Measurements from ENCODE around the gene TPCN1. TPM values are rescaled to one million over a fixed set of nuclear protein-coding genes. Genes with fewer than 3 reads are reported as not detected.

Gene TPCN1
- total RNA-seq, 1 experiment from 2014 or later: 32.7 TPM

GRCh38 chr12:113221181-113221996, at the start of gene TPCN1 (continued):
- TF ChIP-seq TEAD4 (CRISPR knock-in tag; IDR thresholded peaks at IDR 0.05) (no peak), CTCF (IDR thresholded peaks at IDR 0.05) (no peak), ZBTB43 (CRISPR knock-in tag; IDR thresholded peaks at IDR 0.05) (no peak), ZBTB21 (CRISPR knock-in tag; IDR thresholded peaks at IDR 0.05; ENCODE audit: borderline replicate concordance) (no peak), SOX15 (CRISPR knock-in tag; IDR thresholded peaks at IDR 0.05) (no peak), TEAD1 (CRISPR knock-in tag; IDR thresholded peaks at IDR 0.05) (no peak), ZSCAN18 (CRISPR knock-in tag; IDR thresholded peaks at IDR 0.05) (no peak), ELF4 (CRISPR knock-in tag; IDR thresholded peaks at IDR 0.05; ENCODE audit: low read depth) (no peak), ARID4B (CRISPR knock-in tag; IDR thresholded peaks at IDR 0.05; ENCODE audit: borderline replicate concordance) (no peak), EMX1 (CRISPR knock-in tag; IDR thresholded peaks at IDR 0.05) (no peak), NFATC4 (CRISPR knock-in tag; IDR thresholded peaks at IDR 0.05) (no peak), SP1 (CRISPR knock-in tag; conservative IDR thresholded peaks at IDR 0.05) (peak; percentile 85; the same call in 1 of the 2 replicates), STAT6 (CRISPR knock-in tag; conservative IDR thresholded peaks at IDR 0.05; ENCODE audit: low read depth) (no peak), ATF2 (CRISPR knock-in tag; IDR thresholded peaks at IDR 0.05; ENCODE audit: borderline replicate concordance, low read depth) (no peak), USF1 (CRISPR knock-in tag; IDR thresholded peaks at IDR 0.05) (no peak), PREB (CRISPR knock-in tag; IDR thresholded peaks at IDR 0.05; ENCODE audit: borderline replicate concordance) (no peak), ZNF263 (CRISPR knock-in tag; IDR thresholded peaks at IDR 0.05; ENCODE audit: low read depth) (no peak), E2F1 (CRISPR knock-in tag; IDR thresholded peaks at IDR 0.05) (no peak), ZNF423 (CRISPR knock-in tag; IDR thresholded peaks at IDR 0.05) (peak; percentile 31; the same call in 1 of the 2 replicates), FOXP1 (CRISPR knock-in tag; IDR thresholded peaks at IDR 0.05; ENCODE audit: borderline replicate concordance) (0 out of 2 replicates have a peak, but pooled peaks have one; percentile 53), ZNF416 (CRISPR knock-in tag; IDR thresholded peaks at IDR 0.05) (no peak), ZNF232 (CRISPR knock-in tag; IDR thresholded peaks at IDR 0.05) (peak; percentile 37; the same call in 1 of the 2 replicates)
